ENCODE data around the gene COG4.

Gene COG4

DNA sequence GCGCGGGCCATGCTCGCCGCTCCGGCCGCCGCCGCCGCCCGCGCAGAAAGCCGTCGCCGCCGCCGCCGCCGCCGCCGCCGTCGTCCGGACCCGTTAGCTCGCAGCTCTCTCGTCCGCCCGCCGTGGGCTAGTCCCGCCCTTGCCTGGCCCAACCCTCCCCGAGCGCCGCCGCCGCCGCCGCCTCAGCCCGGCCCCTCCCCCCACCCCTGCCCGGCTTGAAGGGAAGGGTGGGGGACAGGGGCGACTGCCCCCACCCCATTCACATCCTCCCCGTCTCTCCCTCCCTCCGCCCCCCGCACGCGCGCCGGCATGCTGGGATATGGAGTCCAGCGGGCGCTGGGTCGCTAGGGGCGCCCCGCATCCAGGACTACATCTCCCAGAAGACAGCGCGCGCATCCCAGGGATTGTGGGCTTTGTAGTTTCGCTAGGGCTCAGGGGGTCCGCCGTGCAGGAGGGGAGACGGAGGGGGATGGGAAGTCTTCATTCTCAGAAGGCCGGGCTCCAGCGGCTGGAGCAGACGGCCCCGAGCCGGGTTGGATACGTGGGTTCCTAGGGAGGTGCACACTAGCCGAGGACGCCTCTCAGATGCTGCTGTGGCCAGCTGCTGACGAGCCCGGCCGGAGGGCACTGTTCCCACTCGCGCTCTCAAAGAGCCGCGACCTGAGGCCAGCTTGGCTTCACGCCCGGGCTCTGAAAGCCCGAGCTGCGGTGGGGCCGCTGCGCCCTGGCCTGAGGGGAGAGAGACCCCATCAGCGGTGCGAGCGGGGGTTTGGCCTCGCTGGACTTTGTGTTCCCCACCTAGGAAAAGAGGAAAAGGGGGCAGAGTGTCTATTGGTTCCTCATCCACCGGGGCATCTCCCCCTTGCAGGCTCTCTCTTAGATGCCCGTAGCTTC lies 84.1 kb downstream of the COG4 start, which contains the start of gene ST3GAL2:
Gene ST3GAL2 (minus strand): TSS at position 132 of the 894 bp plus-strand sequence. CDS start 40,570 bp downstream, outside the sequence.
- TF ChIP-seq MYC (IDR thresholded peaks at IDR 0.05; ENCODE audit: low read depth, low read length) = peak; percentile 77
- TF ChIP-seq, protein P1, sequence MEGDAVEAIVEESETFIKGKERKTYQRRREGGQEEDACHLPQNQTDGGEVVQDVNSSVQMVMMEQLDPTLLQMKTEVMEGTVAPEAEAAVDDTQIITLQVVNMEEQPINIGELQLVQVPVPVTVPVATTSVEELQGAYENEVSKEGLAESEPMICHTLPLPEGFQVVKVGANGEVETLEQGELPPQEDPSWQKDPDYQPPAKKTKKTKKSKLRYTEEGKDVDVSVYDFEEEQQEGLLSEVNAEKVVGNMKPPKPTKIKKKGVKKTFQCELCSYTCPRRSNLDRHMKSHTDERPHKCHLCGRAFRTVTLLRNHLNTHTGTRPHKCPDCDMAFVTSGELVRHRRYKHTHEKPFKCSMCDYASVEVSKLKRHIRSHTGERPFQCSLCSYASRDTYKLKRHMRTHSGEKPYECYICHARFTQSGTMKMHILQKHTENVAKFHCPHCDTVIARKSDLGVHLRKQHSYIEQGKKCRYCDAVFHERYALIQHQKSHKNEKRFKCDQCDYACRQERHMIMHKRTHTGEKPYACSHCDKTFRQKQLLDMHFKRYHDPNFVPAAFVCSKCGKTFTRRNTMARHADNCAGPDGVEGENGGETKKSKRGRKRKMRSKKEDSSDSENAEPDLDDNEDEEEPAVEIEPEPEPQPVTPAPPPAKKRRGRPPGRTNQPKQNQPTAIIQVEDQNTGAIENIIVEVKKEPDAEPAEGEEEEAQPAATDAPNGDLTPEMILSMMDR (IDR thresholded peaks at IDR 0.05; ENCODE audit: low read depth, low read length) = no peak
- DNase-seq (ENCODE audit: low read depth) = peak; percentile 97
- H3K4me3 ChIP-seq (ENCODE audit: low read depth, low read length) = peak within 1 kb of the TSS; percentile 90

DNA sequence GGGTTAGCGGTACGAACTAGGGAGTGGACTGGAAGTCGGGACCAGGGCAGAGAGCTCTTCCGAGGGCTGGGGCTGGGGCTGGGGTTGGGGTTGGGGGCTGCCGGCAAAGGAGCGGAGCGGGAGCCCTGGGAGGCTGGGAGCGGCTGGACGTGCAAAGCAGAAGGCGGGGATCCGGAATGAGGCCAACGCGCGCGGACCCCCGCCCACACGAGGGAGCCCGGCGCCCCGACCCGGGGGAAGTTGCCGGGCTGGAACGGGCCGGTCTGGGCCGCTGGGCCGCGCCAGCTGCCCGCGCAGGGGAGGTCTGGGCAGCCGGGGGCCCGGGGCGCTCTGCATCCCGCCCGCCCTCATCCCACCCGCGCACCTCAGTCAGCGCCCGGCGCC lies 84.8 kb downstream of the COG4 start:
- peak; percentile 58 for DNase-seq (ENCODE audit: low read depth)
- peak overlapping the region; percentile 90 for H3K4me3 ChIP-seq (ENCODE audit: low read depth, low read length)
- TF ChIP-seq POLR2A (IDR thresholded peaks at IDR 0.05; ENCODE audit: extremely low read depth, insufficient read length) = no peak
- TF ChIP-seq, protein P1 (IDR thresholded peaks at IDR 0.05; ENCODE audit: low read depth, low read length) = no peak
- no peak for TF ChIP-seq MYC (IDR thresholded peaks at IDR 0.05; ENCODE audit: low read depth, low read length)
- TF ChIP-seq, protein P2, sequence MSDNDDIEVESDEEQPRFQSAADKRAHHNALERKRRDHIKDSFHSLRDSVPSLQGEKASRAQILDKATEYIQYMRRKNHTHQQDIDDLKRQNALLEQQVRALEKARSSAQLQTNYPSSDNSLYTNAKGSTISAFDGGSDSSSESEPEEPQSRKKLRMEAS (IDR thresholded peaks at IDR 0.05; ENCODE audit: low read depth, low read length) = no peak

DNA sequence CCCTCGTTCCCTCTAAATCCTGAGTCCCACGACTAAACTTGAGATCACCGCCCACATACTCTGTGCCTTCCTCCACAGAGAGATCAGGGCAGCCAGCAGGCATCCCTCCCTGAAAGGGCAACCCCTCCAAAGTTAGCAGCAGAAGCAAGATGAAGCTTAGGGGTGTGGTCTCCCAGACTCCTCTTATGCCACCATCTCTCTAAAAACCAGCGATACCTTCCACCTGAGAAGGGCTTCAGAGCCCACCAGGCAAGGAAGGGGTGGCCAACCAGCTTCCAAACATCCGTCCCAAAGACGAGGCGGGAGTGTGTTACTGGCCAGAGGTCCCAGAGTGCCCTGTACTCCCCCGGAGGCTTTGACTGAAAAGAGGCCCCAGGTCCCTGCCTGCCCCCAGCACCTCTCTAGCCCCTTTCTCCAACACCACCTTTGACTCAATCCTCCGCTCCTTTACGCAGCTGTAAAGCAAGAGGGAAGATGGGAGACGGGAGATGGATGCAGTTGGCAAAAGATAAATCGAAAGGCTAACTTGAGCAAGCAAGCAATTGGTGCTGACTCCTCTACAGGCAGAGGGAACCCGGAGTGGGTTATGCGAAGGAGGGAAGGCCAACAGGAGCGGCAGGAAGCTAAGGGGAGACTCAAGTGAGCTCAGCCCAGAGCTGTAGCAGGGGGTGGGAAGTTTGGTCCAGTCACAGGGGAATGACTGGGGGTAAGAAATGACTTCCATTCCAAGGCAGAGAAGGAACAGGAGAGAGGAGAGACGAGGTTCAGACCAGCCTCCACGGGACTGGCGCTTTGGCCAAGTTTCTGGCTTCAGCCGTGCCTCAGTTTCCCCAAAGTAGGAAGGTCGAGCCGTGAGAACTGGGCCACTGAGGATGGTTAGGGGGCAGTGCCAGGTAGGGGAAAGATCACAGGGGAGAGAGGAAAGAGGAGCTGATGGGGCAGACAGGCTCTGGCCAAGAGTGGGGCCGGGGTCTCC lies 85.5 kb downstream of the COG4 start:
- TF ChIP-seq POLR2A (IDR thresholded peaks at IDR 0.05; ENCODE audit: extremely low read depth, insufficient read length) (no peak), MYC (IDR thresholded peaks at IDR 0.05; ENCODE audit: low read depth, low read length) (no peak)
- TF ChIP-seq, protein P2 (IDR thresholded peaks at IDR 0.05; ENCODE audit: low read depth, low read length) = no peak
- TF ChIP-seq, protein P1 (IDR thresholded peaks at IDR 0.05; ENCODE audit: low read depth, low read length) = no peak
- peak; percentile 63 for DNase-seq (ENCODE audit: low read depth)
- peak overlapping the region; percentile 90 for H3K4me3 ChIP-seq (ENCODE audit: low read depth, low read length)

DNA sequence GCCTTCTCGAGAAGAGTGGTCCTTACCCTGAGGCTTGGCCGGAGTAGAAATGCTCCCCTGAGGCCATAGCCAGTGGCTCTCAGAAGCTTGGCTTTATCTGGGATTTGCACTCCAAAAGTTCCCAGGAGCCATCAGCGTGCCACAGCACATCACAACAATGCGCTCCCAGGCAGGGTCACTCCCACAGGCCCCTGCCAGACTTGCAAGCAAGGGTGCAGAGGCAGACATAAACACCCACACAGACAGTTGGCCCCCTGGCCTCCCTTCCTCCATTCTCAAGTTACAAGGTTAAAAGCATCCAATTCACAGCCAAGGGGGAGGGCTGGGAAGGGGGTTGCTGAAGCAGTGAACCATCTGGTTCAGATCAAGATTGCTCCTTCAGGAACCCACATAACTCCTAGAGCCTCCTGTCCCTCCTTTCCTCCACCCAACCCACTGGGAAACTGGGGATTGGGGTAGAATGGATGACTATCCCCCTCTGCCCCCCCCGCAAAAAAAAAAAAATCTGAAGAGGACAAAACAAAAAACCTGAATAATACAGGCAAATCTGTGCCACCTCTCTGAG lies 86.3 kb downstream of the COG4 start:
- TF ChIP-seq POLR2A (IDR thresholded peaks at IDR 0.05; ENCODE audit: extremely low read depth, insufficient read length) (no peak), MYC (IDR thresholded peaks at IDR 0.05; ENCODE audit: low read depth, low read length) (peak; percentile 36; the same call in 1 of the 2 replicates)
- TF ChIP-seq, protein P2 (IDR thresholded peaks at IDR 0.05; ENCODE audit: low read depth, low read length) = peak; percentile 71
- H3K4me3 ChIP-seq (ENCODE audit: low read depth, low read length) = peak overlapping the region; percentile 90
- DNase-seq (ENCODE audit: low read depth) = peak; percentile 85

DNA sequence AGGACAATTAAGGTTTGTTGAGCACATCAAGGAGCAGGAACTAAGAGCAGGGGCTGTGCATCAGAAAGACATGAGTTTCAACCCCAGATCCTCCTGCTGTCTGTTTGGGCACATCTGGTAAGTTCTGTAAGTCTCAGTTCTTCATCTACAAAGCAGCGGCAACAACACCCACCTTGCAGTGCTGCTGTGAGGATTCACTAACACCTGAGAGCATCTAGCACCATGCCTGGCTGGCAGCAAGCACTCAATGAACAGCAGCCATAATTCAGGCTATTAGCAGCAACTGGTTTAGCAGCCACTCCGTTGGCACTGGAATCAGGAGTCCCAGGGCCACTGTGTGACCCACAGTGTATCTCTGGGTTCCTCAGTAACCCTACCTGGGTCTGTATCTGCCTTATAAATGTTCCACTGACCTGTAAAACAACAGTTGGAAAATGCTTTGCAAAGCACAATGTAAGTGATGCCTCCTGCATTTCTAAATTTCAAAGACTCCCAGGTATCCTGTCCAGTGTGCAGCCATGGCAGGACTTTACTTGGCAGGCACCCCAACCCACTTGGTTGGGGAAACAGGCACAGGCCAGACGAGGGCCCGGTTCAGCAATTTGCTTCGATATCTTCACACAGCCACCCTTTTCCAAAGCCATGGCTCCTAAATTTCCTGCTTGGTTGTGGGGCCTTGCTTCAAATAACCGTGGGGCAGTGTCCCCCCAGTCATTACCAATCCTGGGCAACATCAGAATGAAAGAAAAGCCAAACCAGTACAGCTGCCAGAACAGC lies 88.7 kb downstream of the COG4 start:
- TF ChIP-seq POLR2A (IDR thresholded peaks at IDR 0.05; ENCODE audit: extremely low read depth, insufficient read length) = no peak
- TF ChIP-seq, protein P2 (IDR thresholded peaks at IDR 0.05; ENCODE audit: low read depth, low read length) = no peak
- TF ChIP-seq, protein P1 (IDR thresholded peaks at IDR 0.05; ENCODE audit: low read depth, low read length) = no peak
- TF ChIP-seq MYC (IDR thresholded peaks at IDR 0.05; ENCODE audit: low read depth, low read length) = no peak
- no peak overlapping the region for H3K4me3 ChIP-seq (ENCODE audit: low read depth, low read length)
- DNase-seq (ENCODE audit: low read depth) = no peak

All from NB4 (cell line).